IPS-20b (cell line): ENCODE measurements around the gene CFL2.
A peak's percentile ranks its signal among the peaks of the same experiment; 100 is the strongest.
"Not testable (repeated sequence)": the region's sequence is repeated elsewhere in the genome, so short reads cannot be mapped to it uniquely, and the experiment has no call there.

Experiments used
- H3K27ac ChIP-seq: one replicate; pipeline ENCODE4 v1.5.1; 2013; ENCODE audit warnings: low read length
- H3K27me3 ChIP-seq: 2 replicates; pipeline ENCODE4 v1.6.1; 2013; ENCODE audit warnings: mild to moderate bottlenecking, low read length, inconsistent platforms; ENCODE audit not compliant: insufficient read depth
- H3K36me3 ChIP-seq: 2 replicates; pipeline ENCODE4 v1.6.1; 2013; ENCODE audit warnings: low read depth, mild to moderate bottlenecking, inconsistent platforms, low read length, moderate library complexity; ENCODE audit not compliant: insufficient read depth
- H3K4me1 ChIP-seq: 2 replicates; pipeline ENCODE4 v1.6.1; 2013; ENCODE audit warnings: mild to moderate bottlenecking, control low read depth, inconsistent platforms, low read length, moderate library complexity; ENCODE audit not compliant: insufficient read depth
- H3K4me3 ChIP-seq: 2 replicates; pipeline ENCODE4 v1.5.1; 2013; ENCODE audit warnings: mild to moderate bottlenecking, low read length, inconsistent platforms
- H3K9ac ChIP-seq: 2 replicates; pipeline ENCODE4 v1.6.1; 2013; ENCODE audit warnings: low read depth, mild to moderate bottlenecking, inconsistent platforms, low read length, moderate library complexity
- H3K9me3 ChIP-seq: 2 replicates; pipeline ENCODE4 v1.6.1; 2013; ENCODE audit warnings: mild to moderate bottlenecking, low read depth, low read length, inconsistent platforms; ENCODE audit not compliant: insufficient read depth

The CFL2 gene

GRCh38 chr14:34710744-34711143, 3.6 kb downstream of the CFL2 start:
- H3K4me3 ChIP-seq = no peak overlapping the region
- H3K27ac ChIP-seq = no peak overlapping the region
- peaks cover 10% of the 10 kb centered on the region for H3K27me3 ChIP-seq
- H3K36me3 ChIP-seq = peaks cover 18% of the 10 kb centered on the region
- no peaks in the 10 kb centered on the region for H3K9me3 ChIP-seq
- H3K4me1 ChIP-seq = peaks cover 5% of the 10 kb centered on the region; the same call in 1 of the 2 replicates
- H3K9ac ChIP-seq = no peak overlapping the region

DNA sequence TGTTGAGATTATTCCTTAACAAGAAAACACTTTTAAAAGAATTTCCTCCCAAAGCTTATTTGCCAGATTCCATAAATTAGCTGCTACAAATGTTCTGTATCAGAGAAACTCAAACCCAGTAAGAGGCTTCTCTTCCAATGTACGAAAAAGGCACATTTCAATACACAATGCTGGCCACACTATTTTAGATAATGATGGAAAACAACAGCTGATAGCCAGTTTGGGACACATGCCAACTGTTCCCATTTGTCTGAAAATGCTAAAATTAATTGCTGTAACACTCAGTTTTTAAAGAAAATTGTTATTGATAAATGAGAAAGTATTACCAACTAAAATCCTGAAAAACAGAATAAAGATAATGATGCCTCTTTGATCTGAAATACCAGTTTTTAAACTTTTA, 4.4 kb downstream of the CFL2 start:
- no peak overlapping the region for H3K9ac ChIP-seq
- no peak overlapping the region for H3K4me3 ChIP-seq
- peaks cover 2% of the 10 kb centered on the region for H3K27me3 ChIP-seq
- no peaks in the 10 kb centered on the region for H3K9me3 ChIP-seq
- H3K36me3 ChIP-seq = peaks cover 18% of the 10 kb centered on the region
- no peak overlapping the region for H3K27ac ChIP-seq
- peaks cover 5% of the 10 kb centered on the region; the same call in 1 of the 2 replicates for H3K4me1 ChIP-seq

DNA sequence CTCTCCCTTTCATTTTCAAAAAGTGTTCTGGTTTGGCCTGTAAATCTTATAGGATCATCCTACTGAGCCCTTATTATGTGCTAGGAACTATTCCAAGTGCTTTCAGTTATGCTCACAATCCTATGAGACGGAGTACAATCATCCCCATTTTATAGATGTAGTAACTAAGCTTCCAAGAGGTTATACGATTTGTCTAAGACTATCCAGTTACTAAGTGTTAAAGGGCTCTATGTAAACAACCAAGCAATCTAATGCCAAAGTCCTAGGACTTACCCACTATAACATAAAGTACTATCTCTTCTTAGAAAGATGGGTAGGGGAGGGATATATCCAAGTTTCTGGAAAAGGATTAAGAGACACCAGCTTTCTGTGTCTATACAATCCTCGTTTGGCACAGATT, 6.7 kb downstream of the CFL2 start:
- Histone ChIP-seq H3K27ac (no peak overlapping the region), H3K9ac (no peak overlapping the region), H3K27me3 (no peaks in the 10 kb centered on the region)

GRCh38 chr14:34701808-34702207, 12.6 kb downstream of the CFL2 start:
- H3K27me3 ChIP-seq = no peaks in the 10 kb centered on the region
- H3K27ac ChIP-seq = no peak overlapping the region
- H3K4me3 ChIP-seq = no peak overlapping the region
- H3K4me1 ChIP-seq = no peaks in the 10 kb centered on the region
- H3K9me3 ChIP-seq = no peaks in the 10 kb centered on the region
- H3K9ac ChIP-seq = no peak overlapping the region
- H3K36me3 ChIP-seq = no peaks in the 10 kb centered on the region

More for the DNA sequence above, 6.7 kb downstream of the CFL2 start:
- no peaks in the 10 kb centered on the region for H3K9me3 ChIP-seq
- H3K36me3 ChIP-seq = peaks cover 18% of the 10 kb centered on the region
- no peaks in the 10 kb centered on the region for H3K4me1 ChIP-seq
- no peak overlapping the region for H3K4me3 ChIP-seq

DNA sequence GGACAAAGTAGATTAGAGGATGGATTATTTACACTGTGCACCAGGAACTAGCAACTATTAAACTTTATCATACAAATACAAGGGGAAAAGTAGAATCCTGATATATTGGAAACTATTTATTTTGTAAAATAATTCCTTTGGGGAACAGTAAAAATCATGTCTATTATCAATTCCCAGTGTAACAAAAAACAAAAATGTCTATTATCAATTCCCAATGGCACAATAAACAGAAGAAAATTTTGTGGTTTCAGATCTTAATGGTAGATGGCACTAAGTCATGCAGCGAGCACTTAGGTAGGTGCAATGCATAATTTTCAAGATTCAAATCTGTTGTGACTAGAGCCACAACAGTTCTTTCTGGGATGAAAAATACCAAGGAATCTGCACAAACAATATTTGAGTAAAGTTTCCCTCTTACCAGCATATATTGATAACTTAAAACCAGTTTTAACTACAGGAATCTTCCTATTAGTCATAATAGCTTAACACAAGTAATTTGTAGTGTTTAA, 13.7 kb downstream of the CFL2 start:
- H3K27ac ChIP-seq = no peak overlapping the region

DNA sequence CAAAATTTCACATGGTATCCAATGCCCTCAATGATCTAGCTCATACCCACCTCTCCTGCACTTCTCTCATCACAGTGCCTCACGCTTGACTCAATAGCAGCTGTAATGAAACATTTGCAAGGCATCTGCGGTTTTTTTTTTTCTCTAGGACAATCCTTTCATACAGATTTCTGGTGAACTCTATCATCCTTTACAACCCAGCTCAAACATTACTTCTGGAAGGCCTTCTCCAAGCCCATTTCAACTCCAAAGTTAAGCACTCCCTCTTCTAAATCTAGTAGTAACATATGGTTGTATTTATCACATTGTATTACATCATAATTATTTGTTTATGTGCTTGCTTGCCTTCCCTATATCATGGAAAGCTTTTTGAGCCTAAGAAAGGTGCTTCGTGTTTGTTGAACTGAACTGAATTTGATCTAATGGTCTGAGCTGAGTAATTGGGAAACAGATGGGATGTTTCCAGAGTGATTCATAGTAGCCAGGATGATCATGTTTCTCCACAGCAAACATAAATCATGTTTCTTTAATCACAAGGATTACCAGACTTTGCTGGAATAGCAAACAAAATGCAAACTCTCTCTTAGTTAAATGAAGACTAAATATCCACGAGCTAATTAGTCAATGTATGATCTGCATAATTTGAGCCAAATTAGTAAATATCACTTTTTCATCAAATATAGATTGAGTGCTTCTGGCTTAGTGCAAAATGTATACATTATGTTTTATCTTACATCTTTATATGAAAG, 14.3 kb downstream of the CFL2 start:
- Histone ChIP-seq H3K9ac (no peak overlapping the region), H3K36me3 (no peaks in the 10 kb centered on the region), H3K4me3 (no peak overlapping the region), H3K9me3 (no peaks in the 10 kb centered on the region), H3K27me3 (no peaks in the 10 kb centered on the region), H3K27ac (no peak overlapping the region), H3K4me1 (no peaks in the 10 kb centered on the region)

More for the DNA sequence above, 13.7 kb downstream of the CFL2 start:
- no peaks in the 10 kb centered on the region for H3K36me3 ChIP-seq
- H3K9ac ChIP-seq = no peak overlapping the region
- H3K4me1 ChIP-seq = no peaks in the 10 kb centered on the region
- no peak overlapping the region for H3K4me3 ChIP-seq
- no peaks in the 10 kb centered on the region for H3K9me3 ChIP-seq
- H3K27me3 ChIP-seq = no peaks in the 10 kb centered on the region

DNA sequence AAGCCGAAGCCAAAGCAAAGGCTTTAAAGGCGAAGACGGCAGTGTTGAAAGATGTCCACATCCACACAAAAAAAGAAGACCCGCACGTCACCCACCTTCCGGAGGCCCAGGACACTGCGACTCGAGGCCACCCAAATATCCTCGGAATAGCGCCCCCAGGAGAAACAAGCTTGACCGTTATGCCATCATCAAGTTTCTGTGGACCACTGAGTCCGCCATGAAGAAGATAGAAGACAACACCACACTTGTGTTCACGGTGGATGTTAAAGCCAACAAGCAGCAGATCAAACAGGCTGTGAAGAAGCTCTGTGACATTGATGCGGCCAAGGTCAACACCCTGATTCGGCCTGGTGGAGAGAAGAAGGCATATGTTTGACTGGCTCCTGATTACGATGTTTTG, 20.2 kb downstream of the CFL2 start:
- H3K36me3 ChIP-seq, H3K9me3 ChIP-seq, H3K27me3 ChIP-seq, H3K9ac ChIP-seq, H3K27ac ChIP-seq, H3K4me1 ChIP-seq, H3K4me3 ChIP-seq: not testable (repeated sequence)

DNA sequence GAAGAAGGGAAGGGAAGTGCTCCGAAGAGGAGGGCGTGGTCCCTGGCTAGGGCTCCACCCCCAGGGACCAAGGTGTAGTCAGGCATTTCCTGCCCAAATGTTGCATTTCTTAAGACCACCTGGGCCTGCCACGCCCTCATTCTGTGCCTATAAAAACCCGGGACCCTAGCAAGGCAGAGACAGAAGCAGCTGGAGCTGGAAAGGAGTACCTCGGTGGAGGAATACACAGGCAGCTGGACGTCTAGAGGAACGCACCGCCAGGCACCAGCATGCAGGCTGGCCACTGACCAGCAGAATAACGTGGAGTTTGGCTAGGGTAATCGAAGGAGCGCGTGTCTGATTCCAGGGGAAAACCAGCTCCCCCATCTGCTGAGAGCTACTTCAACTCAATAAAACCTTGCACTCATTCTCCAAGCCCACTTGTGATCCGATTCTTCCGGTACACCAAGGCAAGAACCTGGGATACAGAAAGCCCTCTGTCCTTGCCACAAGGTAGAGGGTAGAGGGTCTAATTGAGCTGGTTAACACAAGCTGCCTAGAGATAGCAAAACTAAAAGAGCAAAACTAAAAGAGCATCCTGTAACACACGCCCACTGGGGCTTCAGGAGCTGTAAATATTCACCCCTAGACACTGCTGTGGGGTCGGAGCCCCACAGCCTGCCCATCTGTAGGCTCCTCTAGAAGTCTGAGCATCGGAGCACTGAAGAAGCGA, 21.0 kb downstream of the CFL2 start:
- H3K27me3 ChIP-seq = no peaks in the 10 kb centered on the region
- H3K4me1 ChIP-seq = peaks cover 11% of the 10 kb centered on the region; the same call in 1 of the 2 replicates
- H3K9me3 ChIP-seq = no peaks in the 10 kb centered on the region
- H3K4me3 ChIP-seq = peak overlapping the region; percentile 41
- H3K9ac ChIP-seq = no peak overlapping the region
- H3K36me3 ChIP-seq = no peaks in the 10 kb centered on the region
- H3K27ac ChIP-seq = no peak overlapping the region

DNA sequence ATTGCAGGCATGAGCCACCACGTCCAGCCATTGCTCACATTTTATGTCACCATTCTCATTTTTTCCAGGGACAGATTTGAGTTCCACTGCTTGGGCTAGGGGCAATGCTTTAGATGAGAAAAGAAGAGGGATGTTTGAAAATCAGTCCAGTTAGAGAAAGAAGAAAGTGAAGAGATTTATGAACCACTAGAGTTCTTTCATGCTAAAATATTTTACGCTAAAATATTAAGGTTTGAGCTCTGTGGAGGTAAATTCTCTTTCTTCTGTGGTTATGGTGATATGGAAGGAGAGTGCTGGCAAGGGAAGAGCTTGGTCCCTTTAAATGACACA, 21.5 kb downstream of the CFL2 start:
- 0 out of 2 replicates have a peak overlapping the region, but pooled peaks have one; percentile 41 for H3K4me3 ChIP-seq
- no peaks in the 10 kb centered on the region for H3K9me3 ChIP-seq
- H3K27ac ChIP-seq = no peak overlapping the region
- H3K36me3 ChIP-seq = no peaks in the 10 kb centered on the region
- H3K4me1 ChIP-seq = peaks cover 15% of the 10 kb centered on the region; the same call in 1 of the 2 replicates
- no peaks in the 10 kb centered on the region for H3K27me3 ChIP-seq
- H3K9ac ChIP-seq = no peak overlapping the region

- no peak overlapping the region for H3K27ac ChIP-seq
These were observed 22.0 kb downstream of the CFL2 start for GRCh38 chr14:34692348-34692747.

GRCh38 chr14:34691206-34691605, 23.2 kb downstream of the CFL2 start:
- no peaks in the 10 kb centered on the region for H3K27me3 ChIP-seq
- H3K4me3 ChIP-seq = no peak overlapping the region
- H3K9ac ChIP-seq = no peak overlapping the region
- no peaks in the 10 kb centered on the region for H3K9me3 ChIP-seq
- H3K4me1 ChIP-seq = peaks cover 15% of the 10 kb centered on the region; the same call in 1 of the 2 replicates
- H3K36me3 ChIP-seq = no peaks in the 10 kb centered on the region
- no peak overlapping the region for H3K27ac ChIP-seq

More at GRCh38 chr14:34692348-34692747, 22.0 kb downstream of the CFL2 start:
- H3K9ac ChIP-seq = no peak overlapping the region
- H3K36me3 ChIP-seq = no peaks in the 10 kb centered on the region
- no peak overlapping the region for H3K4me3 ChIP-seq
- peaks cover 15% of the 10 kb centered on the region; the same call in 1 of the 2 replicates for H3K4me1 ChIP-seq
- no peaks in the 10 kb centered on the region for H3K9me3 ChIP-seq
- no peaks in the 10 kb centered on the region for H3K27me3 ChIP-seq
